CD4-positive, alpha-beta T cell treated with Interleukin-6 for 4 hours (primary cell): ENCODE data around the gene ZNF552.
A peak's percentile ranks its signal among the peaks of the same experiment; 100 is the strongest.
"Not testable (repeated sequence)": the region's sequence is repeated elsewhere in the genome, so short reads cannot be mapped to it uniquely, and the experiment has no call there.

Source experiments
- DNase-seq: peaks from one replicate; pipeline ENCODE4 v3.0.0-alpha.2; 2020; ENCODE audit warnings: mixed read lengths

Gene ZNF552

GRCh38 chr19:57814505-57815246, at the start of gene ZNF552:
Gene ZNF552 (minus strand): TSS chr19:57814913. CDS start chr19:57814743, 170 bp downstream.
- DNase-seq = peak; percentile 79

GRCh38 chr19:57862351-57862750, 47.6 kb upstream of the ZNF552 start:
- not testable (repeated sequence) for DNase-seq

- not testable (repeated sequence) for DNase-seq
These were observed 39.4 kb upstream of the ZNF552 start for GRCh38 chr19:57854117-57854516.

GRCh38 chr19:57851812-57852603, 37.3 kb upstream of the ZNF552 start:
- not testable (repeated sequence) for DNase-seq

- no peak for DNase-seq
These were observed 35.9 kb upstream of the ZNF552 start for GRCh38 chr19:57850553-57851017.

- peak; percentile 78 for DNase-seq
These were observed 35.2 kb upstream of the ZNF552 start, which contains the start of gene ZNF587 for GRCh38 chr19:57849666-57850473. Gene ZNF587 (plus strand): TSS chr19:57849859. CDS start chr19:57850039, 180 bp downstream.

GRCh38 chr19:57849162-57849665, 34.5 kb upstream of the ZNF552 start:
- not testable (repeated sequence) for DNase-seq

- not testable (repeated sequence) for DNase-seq
These were observed 32.5 kb upstream of the ZNF552 start for GRCh38 chr19:57847164-57847563.

- no peak for DNase-seq
These were observed 26.5 kb upstream of the ZNF552 start for GRCh38 chr19:57841122-57841763.

- not testable (repeated sequence) for DNase-seq
These were observed 24.0 kb upstream of the ZNF552 start for GRCh38 chr19:57838622-57839191.

GRCh38 chr19:57836991-57837390, 22.3 kb upstream of the ZNF552 start:
- not testable (repeated sequence) for DNase-seq

GRCh38 chr19:57830071-57830602, 15.4 kb upstream of the ZNF552 start, which contains the start of gene ZNF587B:
Gene ZNF587B (plus strand): TSS chr19:57830299. CDS start chr19:57830529, 230 bp downstream.
- DNase-seq = peak; percentile 46

GRCh38 chr19:57829316-57829715, 14.6 kb upstream of the ZNF552 start:
- no peak for DNase-seq

- DNase-seq = no peak
These were observed 10.8 kb upstream of the ZNF552 start for GRCh38 chr19:57825511-57825910.

- DNase-seq = not testable (repeated sequence)
These were observed 8.9 kb upstream of the ZNF552 start for GRCh38 chr19:57823608-57824007.

- DNase-seq = not testable (repeated sequence)
These were observed 8.4 kb upstream of the ZNF552 start for GRCh38 chr19:57823155-57823554.

- not testable (repeated sequence) for DNase-seq
These were observed 6.8 kb upstream of the ZNF552 start for GRCh38 chr19:57821501-57821900.

- not testable (repeated sequence) for DNase-seq
These were observed 6.4 kb upstream of the ZNF552 start for GRCh38 chr19:57821095-57821494.

GRCh38 chr19:57820599-57820998, 5.9 kb upstream of the ZNF552 start:
- DNase-seq = no peak

GRCh38 chr19:57819475-57820148, 4.9 kb upstream of the ZNF552 start:
- DNase-seq = peak; percentile 81

GRCh38 chr19:57818378-57818777, 3.7 kb upstream of the ZNF552 start:
- DNase-seq = no peak
